Activated B cell treated with CpG ODN at 0.5 μM for 24 hours (primary cell): ENCODE measurements around the gene LONP2. TPM values are rescaled to one million over a fixed set of nuclear protein-coding genes. Genes with fewer than 3 reads are reported as not detected.

Source experiments
- ATAC-seq: fragments of 200-7000 bp; cut with Tn5 transposase; one replicate; pipeline ENCODE4 v1.10.0; 2021; ENCODE audit warnings: low read depth, mild to moderate bottlenecking, moderate library complexity
- CTCF ChIA-PET: fragments of 350-600 bp; sonication (Branson Sonifier 250); formaldehyde crosslinking; loops from one replicate; lab custom pipeline; 2021; ENCODE audit warnings: antibody characterized with exemption; lab: Charles Lee
- POLR2A ChIA-PET: fragments of 350-600 bp; sonication (Branson Sonifier 250); formaldehyde crosslinking; loops from one replicate; lab custom pipeline; 2021; ENCODE audit warnings: antibody characterized with exemption; lab: Charles Lee
- DNase-seq: peaks from one replicate; pipeline ENCODE4 v3.0.0; 2022
- H3K27ac Mint-ChIP-seq: one replicate; pipeline ENCODE4 v1.8.0; 2020; ENCODE audit warnings: mixed read lengths
- H3K27me3 Mint-ChIP-seq: one replicate; pipeline ENCODE4 v1.8.0; 2021; ENCODE audit warnings: mixed read lengths
- H3K36me3 Mint-ChIP-seq: one replicate; pipeline ENCODE4 v1.8.0; 2021; ENCODE audit warnings: low read depth, mixed read lengths
- H3K4me1 Mint-ChIP-seq: one replicate; pipeline ENCODE4 v1.8.0; 2021; ENCODE audit warnings: mixed read lengths
- H3K4me3 Mint-ChIP-seq: one replicate; pipeline ENCODE4 v1.8.0; 2020; ENCODE audit warnings: mild to moderate bottlenecking, mixed read lengths
- H3K9me3 Mint-ChIP-seq: one replicate; pipeline ENCODE4 v1.8.0; 2020; ENCODE audit warnings: mixed read lengths
- CTCF ChIP-seq: fragments of 200-600 bp; IDR thresholded peaks from one replicate; pipeline ENCODE4 v1.8.0; 2022; ENCODE audit warnings: antibody characterized with exemption, mild to moderate bottlenecking
- intact Hi-C: fragments of 100-400 bp; cut with micrococcal nuclease; formaldehyde crosslinking; loops from one replicate; pipeline ENCODE4 v1.15.1; 2024
- total RNA-seq: library from RNA; stranded (reverse); gene quantifications from 2 replicates; pipeline ENCODE4 v1.2.3, GENCODE V29; 2022

Gene LONP2
- total RNA-seq, 1 donor from 2014 or later, result 72.7 TPM

- no peaks in the 10 kb centered on the region for H3K9me3 Mint-ChIP-seq
Observed at GRCh38 chr16:48383877-48384519, 139.9 kb downstream of the LONP2 start.

GRCh38 chr16:48384520-48385252 is 140.6 kb downstream of the LONP2 start:
- Mint-ChIP-seq H3K4me3 (peak overlapping the region; percentile 93), H3K9me3 (no peaks in the 10 kb centered on the region), H3K27me3 (no peaks in the 10 kb centered on the region), H3K4me1 (peaks cover 40% of the 10 kb centered on the region), H3K36me3 (peaks cover 6% of the 10 kb centered on the region), H3K27ac (peak overlapping the region; percentile 88)
- no peak for TF ChIP-seq CTCF
- peak; percentile 58 for ATAC-seq
- DNase-seq, result no peak
- POLR2A ChIA-PET, result interaction anchor here (0.8 to 4.4 kb wide), 13 partner anchors 16 to 228 kb away, joined by 3 to 49 read pairs (median 4); partner anchors contain the start of genes LONP2 and N4BP1
- CTCF ChIA-PET, result interaction anchor here (1.0 to 1.2 kb wide), 3 partner anchors 30 to 239 kb away, joined by 4 to 5 read pairs (median 5); no protein-coding TSS in a partner anchor
- intact Hi-C loops, result loop anchor here (1.0 kb wide), 4 partner anchors 18 to 224 kb away; no protein-coding TSS in a partner anchor

More at GRCh38 chr16:48383877-48384519, 139.9 kb downstream of the LONP2 start:
- POLR2A ChIA-PET, result interaction anchor here (0.8 to 4.4 kb wide), 7 partner anchors 15 to 228 kb away, joined by 3 to 49 read pairs (median 4); partner anchors contain the start of gene N4BP1
- Mint-ChIP-seq H3K4me1 (peaks cover 47% of the 10 kb centered on the region), H3K27ac (peak overlapping the region; percentile 88), H3K4me3 (peak overlapping the region; percentile 93), H3K27me3 (no peaks in the 10 kb centered on the region), H3K36me3 (peaks cover 6% of the 10 kb centered on the region)
- TF ChIP-seq CTCF, result no peak
- ATAC-seq, result no peak
- intact Hi-C loops, result loop anchor here (1.0 kb wide), 1 partner anchor 9 kb away; no protein-coding TSS in a partner anchor
- DNase-seq, result no peak
- CTCF ChIA-PET, result interaction anchor here (1.0 to 1.2 kb wide), 2 partner anchors 28 to 239 kb away, joined by 3 to 5 read pairs; no protein-coding TSS in a partner anchor

GRCh38 chr16:48385253-48386150 is 141.4 kb downstream of the LONP2 start, which contains the start of gene SIAH1:
TSS of gene SIAH1 (minus strand) at chr16:48385413. CDS start at chr16:48362428, 22,985 bp downstream.
- H3K4me3 Mint-ChIP-seq, result peak within 1 kb of the TSS; percentile 93
- H3K4me1 Mint-ChIP-seq, result peaks cover 33% of the 10 kb centered on the region
- peak within 1 kb of the TSS; percentile 90 for H3K27ac Mint-ChIP-seq
- DNase-seq (peak; percentile 97), ATAC-seq (peak; percentile 80)
- peaks cover 6% of the 10 kb centered on the region for H3K36me3 Mint-ChIP-seq
- H3K9me3 Mint-ChIP-seq, result no peaks in the 10 kb centered on the region
- no peak for TF ChIP-seq CTCF
- CTCF ChIA-PET, result interaction anchor here (0.6 to 1.0 kb wide), 3 partner anchors 19 to 238 kb away, joined by 3 to 5 read pairs (median 4); no protein-coding TSS in a partner anchor
- POLR2A ChIA-PET, result interaction anchor here (0.9 to 4.4 kb wide), 10 partner anchors 19 to 227 kb away, joined by 3 to 49 read pairs (median 4); partner anchors contain the start of genes LONP2 and N4BP1
- intact Hi-C loops, result loop anchor here (1.0 kb wide), 4 partner anchors 19 to 223 kb away; no protein-coding TSS in a partner anchor
- no peaks in the 10 kb centered on the region for H3K27me3 Mint-ChIP-seq

- intact Hi-C loops, result no loop called here
- ATAC-seq (no peak), DNase-seq (no peak)
- Mint-ChIP-seq H3K4me3 (peak overlapping the region; percentile 3), H3K27me3 (no peaks in the 10 kb centered on the region), H3K36me3 (peaks cover 6% of the 10 kb centered on the region), H3K4me1 (peaks cover 22% of the 10 kb centered on the region), H3K27ac (no peak overlapping the region), H3K9me3 (no peaks in the 10 kb centered on the region)
- TF ChIP-seq CTCF, result no peak
- ChIA-PET POLR2A (interaction anchor here (1.3 to 4.4 kb wide), 2 partner anchors 20 to 27 kb away, joined by 4 to 49 read pairs; no protein-coding TSS in a partner anchor), CTCF (no interaction called here)
Observed at GRCh38 chr16:48386559-48387312, 142.6 kb downstream of the LONP2 start.
